Measurements from ENCODE around the gene ERBIN. TPM values are rescaled to one million over a fixed set of nuclear protein-coding genes. Genes with fewer than 3 reads are reported as not detected.

Gene ERBIN
- total and polyA plus RNA-seq, 2 of the 4 experiments (the other 2 are of a cell fraction): 25.8 to 70.1 TPM

DNA sequence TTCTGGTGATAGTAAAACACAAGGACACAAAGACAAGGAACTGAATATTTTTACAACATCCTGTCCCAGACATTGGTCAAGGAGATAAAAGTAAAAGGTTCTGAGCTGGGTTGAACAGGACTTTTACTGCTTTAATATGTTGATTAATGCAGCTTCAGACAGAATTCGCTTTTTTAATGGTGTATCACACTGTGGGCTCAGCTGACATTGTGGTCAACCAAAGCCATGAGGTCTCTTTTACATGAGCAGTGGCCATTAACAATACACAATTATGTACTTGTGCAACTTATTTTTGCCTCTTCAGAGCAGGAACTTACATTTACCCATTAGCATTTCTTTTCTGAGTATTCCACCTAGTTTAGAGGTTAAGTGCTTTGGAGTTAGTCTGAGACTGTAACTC is 22.8 kb upstream of the ERBIN start:
- Histone ChIP-seq H2BK120ac (ENCODE audit: low read depth, low read length) (no peak overlapping the region), H2BK15ac (ENCODE audit: low read depth, low read length) (no peak overlapping the region), H3K14ac (replicated peaks; ENCODE audit: low read depth, low read length) (no peak overlapping the region), H3K27me3 (ENCODE audit: control insufficient read depth, insufficient read depth, low read length) (peaks cover 2% of the 10 kb centered on the region; the same call in 1 of the 2 replicates), H3K4me2 (ENCODE audit: low read depth, low read length) (no peak overlapping the region), H3K23ac (ENCODE audit: low read depth, low read length) (no peak overlapping the region), H3K18ac (ENCODE audit: low read depth, low read length) (no peak overlapping the region), H4K8ac (ENCODE audit: low read depth in 2 of 2, low read length in 2 of 2) (no peak overlapping the region), H4K91ac (ENCODE audit: insufficient read depth, low read depth, low read length) (no peak overlapping the region), H3K9ac (ENCODE audit: low read depth, low read length) (no peak overlapping the region), H4K5ac (ENCODE audit: low read depth, low read length) (no peak overlapping the region), H2AK9ac (replicated peaks; ENCODE audit: low read depth, low read length, poor library complexity) (no peak overlapping the region), H3K9me3 (ENCODE audit: control insufficient read depth, insufficient read depth, low read length) (no peaks in the 10 kb centered on the region), H2AK5ac (ENCODE audit: low read depth, low read length) (no peak overlapping the region), H3K56ac (ENCODE audit: extremely low read depth, insufficient read depth, low read length) (no peak overlapping the region), H4K20me1 (ENCODE audit: insufficient read depth, low read length) (no peaks in the 10 kb centered on the region), H3K36me3 (ENCODE audit: control insufficient read depth, insufficient read depth, low read length) (no peaks in the 10 kb centered on the region), H2AFZ (replicated peaks; ENCODE audit: low read length, poor library complexity) (no peak overlapping the region), H3K9me1 (ENCODE audit: insufficient read depth, low read length) (no peaks in the 10 kb centered on the region), H3K4me1 (ENCODE audit: control insufficient read depth, insufficient read depth, low read length) (no peaks in the 10 kb centered on the region), H3K79me1 (ENCODE audit: low read depth in 1 of 2, low read length in 2 of 2) (no peaks in the 10 kb centered on the region), H3K4me3 (ENCODE audit: insufficient read depth, low read depth, low read length) (no peak overlapping the region), H2BK5ac (ENCODE audit: low read depth, low read length, poor library complexity, severe bottlenecking) (no peak overlapping the region), H3K27ac (ENCODE audit: insufficient read depth, low read length) (no peak overlapping the region), H3K4ac (ENCODE audit: low read depth, low read length) (no peak overlapping the region), H2BK20ac (ENCODE audit: low read depth, low read length) (no peak overlapping the region)
- ChIA-PET POLR2A (ENCODE audit: unreplicated experiment) (no interaction called here), CTCF (no interaction called here)
- ATAC-seq (ENCODE audit: low read depth) (no peak), DNase-seq (no peak)
- WGBS, 2 experiments (ENCODE audit: extremely low coverage in 2 of 2, insufficient read length in 1 of 2): no CpG with 5 or more reads among the region's 1 CpG
- dilution Hi-C loops (cut with HindIII; ENCODE audit: low sequenced_read_pairs, unreplicated experiment): no loop called here
- intact Hi-C loops (cut with micrococcal nuclease): no loop called here
- in situ Hi-C loops (cut with MboI; ENCODE audit: low sequenced_read_pairs): no loop called here
- TF ChIP-seq BHLHE40 (IDR thresholded peaks at IDR 0.05; ENCODE audit: low read depth, low read length) (no peak), MAFK (IDR thresholded peaks at IDR 0.05; ENCODE audit: low read depth, low read length) (no peak), RAD21 (IDR thresholded peaks at IDR 0.05; ENCODE audit: low read length) (no peak)
- BruUV-seq (replicated peaks): no TSS peak
